CD4-positive, alpha-beta T cell treated with Interleukin-17A for 4 hours (primary cell): ENCODE data around the gene ALG5.

Experiments used
- DNase-seq: peaks from one replicate; pipeline ENCODE4 v3.0.0-alpha.2; 2020; ENCODE audit warnings: mixed read lengths

The ALG5 gene

GRCh38 chr13:36914648-36915047 is 84.5 kb downstream of the ALG5 start:
- no peak for DNase-seq

- DNase-seq, result no peak
Observed at GRCh38 chr13:36913463-36913862, 85.7 kb downstream of the ALG5 start.

- DNase-seq, result no peak
Observed at GRCh38 chr13:36912973-36913372, 86.2 kb downstream of the ALG5 start.

GRCh38 chr13:36912369-36912768 is 86.8 kb downstream of the ALG5 start:
- no peak for DNase-seq

- DNase-seq, result no peak
Observed at GRCh38 chr13:36910545-36910944, 88.6 kb downstream of the ALG5 start.

- DNase-seq, result no peak
Observed at GRCh38 chr13:36907821-36908220, 91.3 kb downstream of the ALG5 start.

- DNase-seq, result no peak
Observed at GRCh38 chr13:36907266-36907665, 91.9 kb downstream of the ALG5 start.

- DNase-seq, result no peak
Observed at GRCh38 chr13:36905944-36906343, 93.2 kb downstream of the ALG5 start.

GRCh38 chr13:36903925-36904595 is 95.1 kb downstream of the ALG5 start:
- no peak for DNase-seq
